ENCODE data around the gene PLA2G6. TPM values are rescaled to one million over a fixed set of nuclear protein-coding genes. Genes with fewer than 3 reads are reported as not detected.

The PLA2G6 gene
- total RNA-seq, 2 donors from 2014 or later = 41.5 to 68.0 TPM

DNA sequence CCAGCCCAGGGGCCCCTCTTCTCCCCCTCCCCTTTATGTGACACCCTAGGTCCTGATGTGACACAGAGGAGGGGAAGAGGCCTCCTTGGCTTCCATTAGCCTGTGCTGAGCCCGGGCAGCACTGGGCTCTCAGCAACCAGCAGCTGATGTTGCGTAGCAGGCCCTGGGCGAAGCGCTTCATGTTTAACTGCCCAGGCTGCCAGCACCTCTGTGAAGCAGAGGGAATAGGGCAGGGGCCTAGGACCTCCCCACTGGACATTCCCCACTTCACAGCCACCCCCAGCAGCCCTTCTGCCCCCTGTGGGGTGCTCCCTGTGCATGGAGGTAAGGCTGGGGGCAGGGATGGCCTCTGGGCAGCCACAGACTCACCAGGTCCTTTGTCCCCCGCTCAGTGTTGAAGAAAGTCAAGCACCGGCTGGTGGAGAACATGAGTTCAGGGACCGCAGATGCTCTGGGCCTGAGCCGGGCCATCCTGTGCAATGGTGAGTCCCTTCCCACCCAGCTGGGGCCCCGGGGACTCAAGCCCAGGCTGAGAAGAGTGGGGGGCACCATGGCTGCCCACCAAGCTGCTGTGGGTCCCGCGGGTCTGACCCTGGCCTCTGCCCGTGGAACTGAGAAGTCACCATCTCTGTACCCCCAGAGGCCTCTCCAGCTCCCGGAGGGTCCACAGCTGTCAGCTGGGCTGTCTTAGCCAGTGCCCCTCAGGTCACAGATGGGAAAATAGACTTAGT, 112.8 kb downstream of the PLA2G6 start:
- ATAC-seq (no peak), DNase-seq (no peak)
- WGBS, 2 donors = 93 to 98% methylated on average over 5 to 13 of the region's 13 CpGs
- intact Hi-C loops (cut with DNase I) = no loop called here
- Histone ChIP-seq H3K9me3 (no peaks in the 10 kb centered on the region), H3K36me3 (replicated peaks in 1 of 2; ENCODE audit: insufficient read depth in 1 of 2, low read depth in 2 of 2) (peaks cover 0 to 39% of the 10 kb centered on the region in 2 donors), H3K27ac (no peak overlapping the region), H3K27me3 (no peaks in the 10 kb centered on the region), H3K4me1 (no peaks in the 10 kb centered on the region), H3K4me3 (no peak overlapping the region)
- TF ChIP-seq, protein P1, sequence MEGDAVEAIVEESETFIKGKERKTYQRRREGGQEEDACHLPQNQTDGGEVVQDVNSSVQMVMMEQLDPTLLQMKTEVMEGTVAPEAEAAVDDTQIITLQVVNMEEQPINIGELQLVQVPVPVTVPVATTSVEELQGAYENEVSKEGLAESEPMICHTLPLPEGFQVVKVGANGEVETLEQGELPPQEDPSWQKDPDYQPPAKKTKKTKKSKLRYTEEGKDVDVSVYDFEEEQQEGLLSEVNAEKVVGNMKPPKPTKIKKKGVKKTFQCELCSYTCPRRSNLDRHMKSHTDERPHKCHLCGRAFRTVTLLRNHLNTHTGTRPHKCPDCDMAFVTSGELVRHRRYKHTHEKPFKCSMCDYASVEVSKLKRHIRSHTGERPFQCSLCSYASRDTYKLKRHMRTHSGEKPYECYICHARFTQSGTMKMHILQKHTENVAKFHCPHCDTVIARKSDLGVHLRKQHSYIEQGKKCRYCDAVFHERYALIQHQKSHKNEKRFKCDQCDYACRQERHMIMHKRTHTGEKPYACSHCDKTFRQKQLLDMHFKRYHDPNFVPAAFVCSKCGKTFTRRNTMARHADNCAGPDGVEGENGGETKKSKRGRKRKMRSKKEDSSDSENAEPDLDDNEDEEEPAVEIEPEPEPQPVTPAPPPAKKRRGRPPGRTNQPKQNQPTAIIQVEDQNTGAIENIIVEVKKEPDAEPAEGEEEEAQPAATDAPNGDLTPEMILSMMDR (IDR thresholded peaks at IDR 0.05) = no peak
- no peak for TF ChIP-seq POLR2A (IDR thresholded peaks at IDR 0.05)

DNA sequence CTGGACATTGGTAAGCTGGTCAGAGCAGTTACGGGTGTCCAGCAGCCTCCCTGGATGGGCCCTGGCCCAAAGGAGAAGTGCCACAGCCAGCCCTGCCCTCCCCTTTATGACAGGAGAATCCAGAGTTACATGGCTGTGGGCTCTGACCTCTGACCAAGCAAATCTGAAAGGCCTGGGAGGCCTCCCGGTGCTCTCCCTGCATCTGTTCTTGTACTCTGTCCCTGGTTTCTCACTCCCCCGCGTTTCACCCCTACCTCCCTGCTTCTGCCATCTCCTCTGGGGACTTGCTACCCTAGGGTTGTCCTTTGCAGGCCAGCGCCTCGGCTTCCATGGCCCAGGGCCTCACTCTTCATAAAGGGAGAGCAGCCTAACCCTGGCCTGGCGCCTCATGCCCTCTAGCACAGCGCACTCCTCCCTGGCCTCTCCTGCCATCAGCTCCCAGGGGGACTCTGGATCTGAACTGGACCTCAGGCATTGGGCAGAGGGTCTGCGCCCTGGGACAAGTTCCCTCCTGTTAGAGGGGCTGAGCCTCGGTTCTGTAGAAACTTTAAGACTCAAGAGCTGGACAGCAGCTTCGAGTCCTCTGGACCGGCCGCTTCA, 113.8 kb downstream of the PLA2G6 start:
- TF ChIP-seq POLR2A (IDR thresholded peaks at IDR 0.05) = no peak
- TF ChIP-seq, protein P1 (IDR thresholded peaks at IDR 0.05) = no peak
- peaks cover 0 to 34% of the 10 kb centered on the region in 2 donors for H3K36me3 ChIP-seq (replicated peaks in 1 of 2; ENCODE audit: insufficient read depth in 1 of 2, low read depth in 2 of 2)
- intact Hi-C loops (cut with DNase I) = no loop called here
- WGBS, 2 donors = 90% methylated on average over 8 to 12 of the region's 13 CpGs
- no peaks in the 10 kb centered on the region for H3K9me3 ChIP-seq
- no peaks in the 10 kb centered on the region for H3K27me3 ChIP-seq
- H3K4me3 ChIP-seq = no peak overlapping the region
- H3K27ac ChIP-seq = no peak overlapping the region
- DNase-seq (no peak), ATAC-seq (no peak)
- H3K4me1 ChIP-seq = no peaks in the 10 kb centered on the region

DNA sequence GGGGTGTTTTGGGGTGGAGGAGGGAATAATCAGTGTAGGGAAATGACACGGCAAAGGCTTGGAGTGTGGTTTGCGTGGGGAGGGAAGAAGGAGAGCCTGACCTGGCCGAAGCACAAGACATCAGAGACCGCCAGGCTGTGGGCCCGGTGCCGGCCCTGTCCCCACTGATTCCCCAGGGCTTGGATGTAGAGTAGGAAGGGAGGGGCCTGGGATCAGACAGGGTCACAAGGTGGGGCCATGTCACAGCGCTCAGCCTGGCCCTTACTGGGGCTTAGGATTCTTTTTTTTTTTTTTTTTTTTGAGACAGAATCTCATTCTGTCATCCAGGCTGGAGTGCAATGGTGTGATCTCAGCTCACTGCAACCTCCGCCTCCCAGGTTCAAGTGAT, 114.6 kb downstream of the PLA2G6 start:
- TF ChIP-seq, protein P1 (IDR thresholded peaks at IDR 0.05) = no peak
- TF ChIP-seq POLR2A (IDR thresholded peaks at IDR 0.05) = no peak
- Histone ChIP-seq H3K27me3 (no peaks in the 10 kb centered on the region), H3K9me3 (no peaks in the 10 kb centered on the region), H3K4me1 (no peaks in the 10 kb centered on the region), H3K27ac (no peak overlapping the region), H3K4me3 (no peak overlapping the region), H3K36me3 (replicated peaks in 1 of 2; ENCODE audit: insufficient read depth in 1 of 2, low read depth in 2 of 2) (peaks cover 0 to 30% of the 10 kb centered on the region in 2 donors)
- 81 to 91% methylated on average over 8 of the region's 8 CpGs for WGBS, 2 donors
- intact Hi-C loops (cut with DNase I) = no loop called here
- no peak for DNase-seq
- ATAC-seq = no peak

DNA sequence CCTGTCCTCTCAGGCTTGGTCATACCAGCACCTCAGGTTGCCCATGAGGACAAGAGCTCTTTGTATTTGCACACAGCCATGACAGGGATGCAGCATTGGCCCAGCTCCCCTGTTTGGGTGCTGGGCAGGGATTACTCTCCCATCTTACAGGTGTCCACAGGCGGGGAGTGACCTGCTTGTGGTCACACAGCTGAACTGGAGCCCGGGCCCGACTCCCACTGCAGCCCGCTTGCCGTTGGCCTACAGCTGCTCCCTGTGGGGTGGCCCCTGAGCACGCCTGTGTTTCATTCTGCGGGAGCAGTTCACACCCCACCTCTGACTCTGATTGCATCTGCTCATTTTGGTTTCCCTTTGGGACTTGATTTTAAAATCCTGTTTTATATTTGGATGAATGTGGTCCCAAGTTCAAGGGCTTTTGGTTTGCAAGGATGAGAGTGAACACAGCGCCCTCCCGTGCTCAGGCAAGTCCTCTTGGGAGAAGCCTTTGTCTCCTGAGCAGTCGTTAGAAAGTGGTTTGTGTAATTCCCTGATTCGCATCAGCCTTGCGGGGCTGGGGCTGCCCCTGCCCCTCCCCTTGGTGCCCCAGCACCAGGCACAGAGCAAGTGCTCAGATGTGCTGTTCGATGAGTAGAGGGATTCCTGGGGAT, 115.1 kb downstream of the PLA2G6 start:
- Histone ChIP-seq H3K4me3 (no peak overlapping the region), H3K36me3 (replicated peaks in 1 of 2; ENCODE audit: insufficient read depth in 1 of 2, low read depth in 2 of 2) (peaks cover 0 to 27% of the 10 kb centered on the region in 2 donors), H3K27ac (no peak overlapping the region), H3K9me3 (no peaks in the 10 kb centered on the region), H3K4me1 (no peaks in the 10 kb centered on the region), H3K27me3 (no peaks in the 10 kb centered on the region)
- DNase-seq = no peak
- intact Hi-C loops (cut with DNase I) = no loop called here
- TF ChIP-seq, protein P1 (IDR thresholded peaks at IDR 0.05) = no peak
- TF ChIP-seq POLR2A (IDR thresholded peaks at IDR 0.05) = no peak
- no peak for ATAC-seq
- WGBS, 2 donors = 92 to 98% methylated on average over 10 to 13 of the region's 13 CpGs
